ENCODE data around the gene NRDC.

Gene NRDC

DNA sequence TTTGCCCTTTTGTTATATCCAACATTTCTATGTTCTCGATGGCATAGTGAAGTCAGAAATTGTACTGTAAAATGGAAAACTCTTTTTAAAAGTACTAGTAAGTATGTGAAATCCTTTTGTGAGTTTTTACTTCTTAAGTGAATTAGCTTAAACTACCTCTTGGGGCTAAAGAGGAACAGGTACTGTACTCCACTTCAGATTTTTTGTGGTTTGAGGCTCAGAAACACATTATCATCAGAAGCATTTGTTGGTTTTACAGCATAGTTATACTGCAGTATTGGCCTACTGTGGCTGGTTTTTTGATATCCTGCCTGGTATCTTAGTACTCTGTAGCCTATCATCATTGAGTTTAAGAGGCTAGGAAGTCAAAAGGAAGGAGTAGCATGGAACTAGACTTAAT, 117.2 kb downstream of the NRDC start:
- TF ChIP-seq, protein P1, sequence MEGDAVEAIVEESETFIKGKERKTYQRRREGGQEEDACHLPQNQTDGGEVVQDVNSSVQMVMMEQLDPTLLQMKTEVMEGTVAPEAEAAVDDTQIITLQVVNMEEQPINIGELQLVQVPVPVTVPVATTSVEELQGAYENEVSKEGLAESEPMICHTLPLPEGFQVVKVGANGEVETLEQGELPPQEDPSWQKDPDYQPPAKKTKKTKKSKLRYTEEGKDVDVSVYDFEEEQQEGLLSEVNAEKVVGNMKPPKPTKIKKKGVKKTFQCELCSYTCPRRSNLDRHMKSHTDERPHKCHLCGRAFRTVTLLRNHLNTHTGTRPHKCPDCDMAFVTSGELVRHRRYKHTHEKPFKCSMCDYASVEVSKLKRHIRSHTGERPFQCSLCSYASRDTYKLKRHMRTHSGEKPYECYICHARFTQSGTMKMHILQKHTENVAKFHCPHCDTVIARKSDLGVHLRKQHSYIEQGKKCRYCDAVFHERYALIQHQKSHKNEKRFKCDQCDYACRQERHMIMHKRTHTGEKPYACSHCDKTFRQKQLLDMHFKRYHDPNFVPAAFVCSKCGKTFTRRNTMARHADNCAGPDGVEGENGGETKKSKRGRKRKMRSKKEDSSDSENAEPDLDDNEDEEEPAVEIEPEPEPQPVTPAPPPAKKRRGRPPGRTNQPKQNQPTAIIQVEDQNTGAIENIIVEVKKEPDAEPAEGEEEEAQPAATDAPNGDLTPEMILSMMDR (IDR thresholded peaks at IDR 0.05; ENCODE audit: extremely low read depth, insufficient read depth, missing control alignments): no peak
- in situ Hi-C loops (cut with MboI; ENCODE audit: low pct_unique_long_range_greater_than_20kb, low sequenced_read_pairs, unreplicated experiment): no loop called here
- no peak for DNase-seq (ENCODE audit: low spot score)

DNA sequence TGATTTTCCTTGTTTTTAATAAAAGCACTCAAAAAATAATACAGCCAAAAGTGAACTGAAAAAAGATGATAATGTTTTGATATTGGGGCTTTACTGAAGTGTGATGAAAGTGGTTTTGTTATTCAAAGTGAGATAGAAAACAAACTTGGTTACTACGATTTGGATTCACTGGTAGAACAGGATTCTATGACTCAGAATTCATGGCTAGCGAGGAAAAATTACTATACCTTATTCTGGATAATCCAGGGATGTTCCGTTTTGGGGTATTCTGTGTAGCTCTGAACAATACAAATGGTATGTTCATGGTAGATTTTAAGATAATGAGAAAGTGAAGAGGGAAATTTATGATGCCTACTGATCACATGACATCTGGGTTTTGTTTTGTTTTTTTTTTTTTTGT, 117.7 kb downstream of the NRDC start:
- in situ Hi-C loops (cut with MboI; ENCODE audit: low pct_unique_long_range_greater_than_20kb, low sequenced_read_pairs, unreplicated experiment): no loop called here
- TF ChIP-seq, protein P1 (IDR thresholded peaks at IDR 0.05; ENCODE audit: extremely low read depth, insufficient read depth, missing control alignments): no peak
- no peak for DNase-seq (ENCODE audit: low spot score)

DNA sequence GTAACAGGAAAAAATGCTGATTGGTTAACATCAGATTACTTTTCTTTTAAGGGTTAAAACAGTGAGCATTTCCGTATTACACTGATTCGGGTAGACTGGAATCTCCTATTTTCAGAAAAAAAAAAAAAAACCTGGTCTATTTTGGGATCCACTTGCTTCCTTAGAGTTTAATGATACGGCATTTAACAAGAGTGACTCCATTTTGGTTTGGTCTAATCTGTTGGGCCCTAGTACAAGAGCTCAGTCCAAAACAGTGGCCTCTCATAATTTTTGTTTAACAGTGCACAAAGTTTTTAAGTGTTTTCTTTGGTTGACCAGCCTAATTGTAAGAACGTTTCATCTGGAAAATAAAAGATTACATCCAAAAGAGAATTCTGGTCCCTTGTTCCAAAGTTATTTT, 120.2 kb downstream of the NRDC start:
- DNase-seq (ENCODE audit: low spot score): no peak
- in situ Hi-C loops (cut with MboI; ENCODE audit: low pct_unique_long_range_greater_than_20kb, low sequenced_read_pairs, unreplicated experiment): no loop called here
- TF ChIP-seq, protein P1 (IDR thresholded peaks at IDR 0.05; ENCODE audit: extremely low read depth, insufficient read depth, missing control alignments): no peak

DNA sequence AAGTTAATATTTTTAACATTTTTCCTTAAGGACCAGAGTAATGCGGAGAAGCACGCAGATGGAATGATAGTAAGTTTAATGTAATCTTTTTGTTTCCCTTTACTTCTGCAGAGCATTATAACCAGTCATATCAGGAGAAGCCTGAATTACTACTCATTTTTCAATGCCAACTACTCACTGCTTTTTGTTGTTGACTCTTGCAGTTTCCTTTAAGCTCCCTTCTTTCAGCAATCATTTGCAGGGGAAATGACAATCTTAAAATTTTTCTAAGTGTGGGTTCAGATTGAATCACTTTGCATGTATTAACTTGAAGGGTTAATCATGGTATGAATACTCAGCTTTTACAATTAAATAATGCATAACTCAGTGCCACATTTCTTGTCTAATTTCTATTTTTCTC, 122.2 kb downstream of the NRDC start:
- no peak for DNase-seq (ENCODE audit: low spot score)
- in situ Hi-C loops (cut with MboI; ENCODE audit: low pct_unique_long_range_greater_than_20kb, low sequenced_read_pairs, unreplicated experiment): no loop called here
- TF ChIP-seq, protein P1 (IDR thresholded peaks at IDR 0.05; ENCODE audit: extremely low read depth, insufficient read depth, missing control alignments): no peak

DNA sequence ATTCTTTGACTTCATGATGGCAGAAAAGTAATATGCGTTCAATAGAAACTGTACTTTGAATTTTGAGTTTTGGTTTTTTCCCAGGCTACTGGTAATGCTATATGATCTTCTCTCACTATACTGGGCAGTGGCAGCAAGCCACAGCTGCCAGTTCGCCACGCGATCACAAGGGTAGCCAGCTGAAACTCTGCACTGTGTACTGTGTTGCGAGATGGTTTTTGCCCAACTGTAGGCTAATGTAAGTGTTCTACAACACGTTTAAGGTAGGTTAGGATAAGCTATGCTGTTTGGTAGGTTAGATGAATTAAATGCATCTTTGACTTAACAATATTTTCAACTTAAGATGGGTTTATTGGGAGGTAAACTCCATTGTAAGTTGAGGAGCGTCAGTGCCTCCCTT, 123.1 kb downstream of the NRDC start:
- in situ Hi-C loops (cut with MboI; ENCODE audit: low pct_unique_long_range_greater_than_20kb, low sequenced_read_pairs, unreplicated experiment): no loop called here
- TF ChIP-seq, protein P1 (IDR thresholded peaks at IDR 0.05; ENCODE audit: extremely low read depth, insufficient read depth, missing control alignments): no peak
- DNase-seq (ENCODE audit: low spot score): no peak

DNA sequence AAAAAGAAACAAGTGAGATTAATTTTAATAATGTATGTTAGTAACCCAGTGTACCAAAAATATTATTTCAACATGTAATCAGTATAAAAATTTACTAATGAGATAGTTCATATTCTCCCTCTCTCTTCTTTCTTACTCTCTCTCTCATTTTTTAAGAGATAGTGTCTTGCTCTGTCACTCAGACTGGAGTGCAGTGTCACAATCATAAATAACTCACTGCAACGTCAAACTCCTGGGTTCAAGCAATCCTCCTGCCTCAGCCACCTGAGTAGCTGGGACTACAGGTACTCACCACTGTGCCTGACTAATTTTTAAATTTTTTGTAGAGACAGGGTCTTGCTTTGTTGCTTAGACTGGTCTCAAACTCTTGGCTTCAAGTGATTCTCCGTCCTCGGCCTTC, 123.9 kb downstream of the NRDC start:
- in situ Hi-C loops (cut with MboI; ENCODE audit: low pct_unique_long_range_greater_than_20kb, low sequenced_read_pairs, unreplicated experiment): no loop called here
- TF ChIP-seq, protein P1 (IDR thresholded peaks at IDR 0.05; ENCODE audit: extremely low read depth, insufficient read depth, missing control alignments): no peak
- no peak for DNase-seq (ENCODE audit: low spot score)

DNA sequence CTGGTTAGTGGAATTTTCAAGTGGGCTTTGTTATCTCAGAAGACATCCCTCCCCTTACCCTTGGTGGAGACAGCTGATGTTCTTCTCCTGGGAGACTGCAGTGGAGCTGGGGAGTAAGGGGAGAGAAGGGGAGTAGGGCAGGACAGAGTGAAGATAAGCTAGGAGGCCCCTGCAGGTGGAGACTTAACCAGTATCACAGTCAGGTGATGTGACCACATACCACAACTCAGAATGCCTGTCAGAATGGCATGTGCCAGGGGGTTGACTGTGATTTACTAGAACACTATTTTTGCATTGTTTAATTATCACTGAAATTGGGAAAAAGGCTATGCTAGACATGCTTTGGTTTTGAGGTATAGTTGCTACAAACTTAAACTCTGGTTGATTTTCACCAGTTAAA, 124.6 kb downstream of the NRDC start:
- TF ChIP-seq, protein P1 (IDR thresholded peaks at IDR 0.05; ENCODE audit: extremely low read depth, insufficient read depth, missing control alignments): no peak
- no peak for DNase-seq (ENCODE audit: low spot score)
- in situ Hi-C loops (cut with MboI; ENCODE audit: low pct_unique_long_range_greater_than_20kb, low sequenced_read_pairs, unreplicated experiment): no loop called here
